DND-41 (cell line): Measurements from ENCODE around the gene S100A7A.

Experiments used
- CTCF ChIP-seq: IDR thresholded peaks from 2 replicates; pipeline ENCODE4 v1.5.1; 2012; ENCODE audit warnings: borderline replicate concordance, low read length, moderate library complexity, mild to moderate bottlenecking; ENCODE audit not compliant: poor library complexity, severe bottlenecking; ENCODE audit errors: extremely low read depth
- EZH2 ChIP-seq: IDR thresholded peaks from 3 replicates; pipeline ENCODE4 v1.6.1; 2012; ENCODE audit warnings: borderline replicate concordance, low read depth, mild to moderate bottlenecking, moderate library complexity, low read length, inconsistent platforms; ENCODE audit not compliant: severe bottlenecking

DNA sequence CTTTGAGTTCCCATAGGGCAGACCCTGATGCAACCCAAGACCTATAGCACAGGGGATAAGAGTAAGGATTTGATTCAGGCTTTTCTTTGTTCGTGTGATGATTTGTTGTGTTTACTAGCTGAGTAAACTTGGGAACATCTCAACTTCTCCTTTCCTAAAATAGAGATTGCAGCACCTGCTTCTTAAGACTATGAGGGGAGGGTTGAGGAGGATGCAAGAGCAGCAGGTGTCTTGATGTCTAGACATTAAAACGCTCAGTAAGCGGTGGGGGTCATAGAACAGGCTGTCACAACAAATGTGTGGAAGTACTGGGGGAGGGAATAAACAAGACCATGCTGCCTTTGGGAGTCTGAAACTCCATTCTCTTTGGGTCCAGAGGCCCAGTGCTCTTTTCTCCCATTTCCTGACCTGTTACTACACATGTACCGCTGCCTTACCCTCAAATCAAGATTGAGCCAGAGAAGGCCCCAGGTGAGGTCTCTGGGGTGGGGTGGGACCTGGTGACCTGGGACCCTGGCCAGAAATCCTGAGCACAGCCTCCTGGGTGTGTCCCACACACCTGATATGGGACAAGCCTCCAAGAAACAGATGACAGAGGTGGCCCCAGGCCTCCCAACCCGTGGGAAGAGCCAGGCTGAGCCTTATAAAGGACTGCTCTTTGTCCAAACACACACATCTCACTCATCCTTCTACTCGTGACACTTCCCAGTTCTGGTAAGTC, at the start of gene S100A7A:
- TF ChIP-seq CTCF (no peak), EZH2 (no peak)
